HG02798 (cell line): ENCODE data around the gene CCDC138.

ENCODE experiments used
- ATAC-seq: cut with Tn5 transposase; IDR thresholded peaks from one replicate; pipeline ENCODE4 v1.9.1; 2021; ENCODE audit warnings: mild to moderate bottlenecking; ENCODE audit not compliant: unreplicated experiment, poor library complexity

Gene CCDC138

GRCh38 chr2:108889907-108890306, 103.3 kb downstream of the CCDC138 start:
- no peak for ATAC-seq

- no peak for ATAC-seq
These were observed 106.7 kb downstream of the CCDC138 start for GRCh38 chr2:108893277-108893676.

GRCh38 chr2:108894766-108895165, 108.2 kb downstream of the CCDC138 start:
- no peak for ATAC-seq

- no peak for ATAC-seq
These were observed 108.6 kb downstream of the CCDC138 start for GRCh38 chr2:108895188-108895587.

GRCh38 chr2:108896741-108897140, 110.2 kb downstream of the CCDC138 start:
- ATAC-seq = no peak

GRCh38 chr2:108898315-108899082, 111.9 kb downstream of the CCDC138 start:
- no peak for ATAC-seq

GRCh38 chr2:108904680-108905079, 118.1 kb downstream of the CCDC138 start:
- ATAC-seq = no peak

- ATAC-seq = no peak
These were observed 118.6 kb downstream of the CCDC138 start for GRCh38 chr2:108905176-108905575.

GRCh38 chr2:108905906-108906305, 119.3 kb downstream of the CCDC138 start:
- no peak for ATAC-seq

GRCh38 chr2:108906403-108907077, 120.0 kb downstream of the CCDC138 start:
- ATAC-seq = no peak

GRCh38 chr2:108907822-108908712, 121.5 kb downstream of the CCDC138 start:
- ATAC-seq = no peak

- no peak for ATAC-seq
These were observed 122.1 kb downstream of the CCDC138 start for GRCh38 chr2:108908713-108909070.

- no peak for ATAC-seq
These were observed 122.8 kb downstream of the CCDC138 start for GRCh38 chr2:108909275-108909823.

- ATAC-seq = no peak
These were observed 123.5 kb downstream of the CCDC138 start for GRCh38 chr2:108910011-108910431.

GRCh38 chr2:108910541-108911396, 124.2 kb downstream of the CCDC138 start:
- no peak for ATAC-seq

- ATAC-seq = no peak
These were observed 124.8 kb downstream of the CCDC138 start for GRCh38 chr2:108911401-108911800.

GRCh38 chr2:108911807-108912628, 125.4 kb downstream of the CCDC138 start:
- no peak for ATAC-seq

- ATAC-seq = no peak
These were observed 126.0 kb downstream of the CCDC138 start for GRCh38 chr2:108912629-108912902.
